GM21717 (cell line): ENCODE data around the gene KLHL11.
"Not testable (repeated sequence)": the region's sequence is repeated elsewhere in the genome, so short reads cannot be mapped to it uniquely, and the experiment has no call there.

Experiments used
- ATAC-seq: cut with Tn5 transposase; IDR thresholded peaks from one replicate; pipeline ENCODE4 v1.9.1; 2021; ENCODE audit warnings: mild to moderate bottlenecking, moderate library complexity; ENCODE audit not compliant: unreplicated experiment

KLHL11 gene

DNA sequence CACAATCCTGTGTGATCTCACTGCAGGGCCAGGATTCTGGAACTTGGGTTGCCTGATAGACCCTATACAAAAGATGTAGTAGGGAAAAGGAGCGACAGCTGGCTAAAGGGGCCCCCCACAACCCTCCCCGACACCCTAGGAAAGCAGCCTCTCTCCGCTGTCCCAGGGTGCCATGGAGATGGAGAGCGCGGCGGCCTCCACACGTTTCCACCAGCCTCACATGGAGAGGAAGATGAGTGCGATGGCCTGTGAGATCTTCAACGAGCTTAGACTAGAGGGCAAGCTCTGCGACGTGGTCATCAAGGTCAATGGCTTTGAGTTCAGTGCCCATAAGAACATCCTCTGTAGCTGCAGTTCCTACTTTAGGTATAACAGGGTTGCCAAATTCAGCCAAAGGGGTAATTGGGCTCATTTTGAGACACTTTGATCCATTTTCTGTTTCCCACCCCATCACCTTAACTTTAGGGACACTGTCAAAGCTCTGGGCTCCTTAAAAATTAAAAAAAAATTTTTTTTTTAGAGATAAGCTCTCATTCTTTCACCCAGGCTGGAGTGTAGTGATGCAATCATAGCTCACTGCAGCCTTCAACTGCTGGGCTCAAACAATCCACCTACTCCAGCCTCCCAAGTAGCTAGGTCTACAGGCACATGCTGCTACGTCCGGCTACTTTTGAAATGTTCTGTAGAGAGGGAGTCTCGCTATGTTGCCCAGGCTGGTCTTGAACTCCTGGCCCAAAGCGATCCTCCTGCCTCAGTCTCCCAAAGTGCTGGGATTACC is 27.3 kb downstream of the KLHL11 start, which contains the start of gene KLHL10:
Gene KLHL10 (plus strand): TSS at position 65 of the 778 bp plus-strand sequence. CDS start 108 bp downstream, at position 173.
- ATAC-seq, result no peak

- ATAC-seq, result no peak
These were observed 28.6 kb downstream of the KLHL11 start for GRCh38 chr17:41836550-41837196.

- ATAC-seq, result no peak
These were observed 29.2 kb downstream of the KLHL11 start, which contains the start of gene NT5C3B for GRCh38 chr17:41835800-41836549. TSS of gene NT5C3B (minus strand) at chr17:41836232. CDS start at chr17:41836193, 39 bp downstream.

GRCh38 chr17:41835214-41835799 is 29.9 kb downstream of the KLHL11 start:
- ATAC-seq, result no peak

- not testable (repeated sequence) for ATAC-seq
These were observed 35.3 kb downstream of the KLHL11 start for GRCh38 chr17:41829961-41830360.

DNA sequence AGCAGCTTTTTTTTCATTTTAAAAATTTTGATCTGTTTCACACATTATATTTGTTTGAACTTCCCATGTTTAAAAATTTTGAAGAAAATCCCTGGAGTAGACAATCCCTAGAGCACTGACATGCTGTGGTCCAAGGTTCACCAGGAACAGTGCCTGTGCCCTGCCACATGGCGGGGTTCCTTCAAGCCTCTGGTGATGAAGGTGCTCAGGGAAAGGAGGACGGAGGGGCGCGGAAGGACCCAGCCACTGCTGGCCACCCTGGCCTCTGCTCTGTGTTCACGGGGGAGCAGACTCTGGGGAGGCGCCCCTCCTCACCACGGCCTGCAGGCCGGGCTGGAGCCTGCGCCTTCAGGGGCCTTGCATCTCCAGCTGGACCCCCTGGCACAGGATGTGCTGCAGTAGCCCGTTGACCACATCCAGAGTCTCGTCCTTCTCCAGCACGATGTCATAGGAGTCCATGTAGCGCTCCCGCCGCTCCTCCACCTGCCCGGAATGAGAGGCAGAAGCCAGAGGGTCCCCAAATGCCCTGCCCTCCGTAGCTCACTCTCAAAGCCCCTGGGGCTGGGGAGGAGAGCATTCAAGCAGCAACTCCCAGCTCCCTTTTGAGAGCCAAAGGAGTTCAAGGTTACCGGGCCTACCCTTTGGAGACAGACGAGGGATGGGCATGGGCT is 39.9 kb downstream of the KLHL11 start:
- no peak for ATAC-seq

DNA sequence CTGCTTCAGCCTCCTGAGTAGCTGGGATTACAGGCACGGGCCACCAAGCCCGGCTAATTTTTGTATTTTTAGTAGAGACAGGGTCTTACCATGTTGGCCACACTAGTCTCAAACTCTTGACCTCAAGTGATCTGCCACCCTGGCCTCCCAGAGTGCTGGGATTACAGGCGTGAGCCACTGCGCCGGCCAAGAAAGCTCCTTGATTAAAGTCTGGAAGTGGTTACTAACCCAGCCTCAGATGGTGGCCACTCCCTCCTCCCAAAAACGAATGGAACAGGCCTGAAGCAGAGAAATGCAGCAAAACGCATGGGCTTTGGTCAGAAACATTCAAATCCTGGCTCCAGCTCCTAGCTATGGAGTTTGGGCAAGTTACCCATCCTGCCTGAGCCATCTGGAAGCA is 41.1 kb downstream of the KLHL11 start:
- ATAC-seq, result no peak

DNA sequence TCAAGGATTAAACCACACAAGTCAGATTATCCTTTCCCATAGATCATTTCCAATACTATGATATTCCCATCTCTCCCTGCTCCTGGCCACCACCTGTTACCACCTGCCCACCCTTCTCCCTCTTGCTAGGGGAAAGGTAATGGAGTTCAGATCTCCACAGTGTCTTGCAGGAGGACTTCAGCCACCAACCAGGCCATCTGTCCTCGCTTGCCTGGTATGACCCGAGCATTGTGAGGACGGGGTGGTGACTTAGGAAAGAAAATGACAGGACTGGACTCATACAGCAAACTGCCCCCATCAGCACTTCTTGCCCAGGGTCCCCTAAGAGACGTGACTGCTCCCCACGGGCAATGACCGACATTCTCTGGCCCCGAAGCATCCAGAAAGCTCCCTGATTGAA is 41.6 kb downstream of the KLHL11 start:
- ATAC-seq, result no peak

DNA sequence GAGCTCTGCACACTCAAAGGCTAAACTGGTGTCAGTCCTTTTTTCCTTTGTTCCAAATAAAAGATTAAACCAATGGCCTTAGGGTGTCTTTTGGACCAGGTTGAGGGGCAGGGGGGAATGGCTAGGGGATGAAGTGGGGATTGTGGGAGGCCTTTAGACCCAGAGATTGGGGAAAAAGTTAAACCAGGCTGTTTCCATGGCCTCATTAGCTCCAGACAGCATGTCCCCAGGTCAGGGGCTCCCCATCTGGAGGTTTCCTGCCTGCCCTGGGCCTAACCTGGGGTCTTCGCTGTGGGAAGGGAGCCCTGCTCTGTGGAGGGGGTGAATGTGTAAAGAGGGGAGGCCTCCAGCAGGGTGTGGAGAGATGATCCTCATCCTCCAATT is 42.1 kb downstream of the KLHL11 start:
- no peak for ATAC-seq

GRCh38 chr17:41822216-41823140 is 42.7 kb downstream of the KLHL11 start:
- no peak for ATAC-seq

DNA sequence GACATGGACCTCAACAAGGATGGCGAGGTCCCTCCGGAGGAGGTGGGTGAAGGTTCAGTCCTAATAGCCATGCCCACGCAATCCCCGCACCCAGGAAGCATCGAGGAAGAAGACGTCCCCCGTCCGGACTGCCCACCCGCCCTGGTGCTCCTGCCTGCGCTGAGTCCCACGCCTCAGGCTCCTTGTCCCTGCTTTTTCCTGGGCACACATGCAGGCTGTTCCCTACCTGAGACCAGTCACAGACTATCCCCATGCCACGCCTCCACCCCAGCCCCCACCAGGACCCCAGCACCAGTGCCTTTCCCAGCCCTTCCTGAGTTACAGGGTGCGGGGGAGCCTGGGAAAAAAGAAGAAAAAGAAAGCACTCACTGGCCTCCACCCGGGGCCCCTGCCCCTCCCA is 43.4 kb downstream of the KLHL11 start:
- no peak for ATAC-seq

GRCh38 chr17:41818024-41818423 is 47.2 kb downstream of the KLHL11 start:
- ATAC-seq, result no peak

GRCh38 chr17:41816637-41817320 is 48.4 kb downstream of the KLHL11 start:
- ATAC-seq, result no peak

DNA sequence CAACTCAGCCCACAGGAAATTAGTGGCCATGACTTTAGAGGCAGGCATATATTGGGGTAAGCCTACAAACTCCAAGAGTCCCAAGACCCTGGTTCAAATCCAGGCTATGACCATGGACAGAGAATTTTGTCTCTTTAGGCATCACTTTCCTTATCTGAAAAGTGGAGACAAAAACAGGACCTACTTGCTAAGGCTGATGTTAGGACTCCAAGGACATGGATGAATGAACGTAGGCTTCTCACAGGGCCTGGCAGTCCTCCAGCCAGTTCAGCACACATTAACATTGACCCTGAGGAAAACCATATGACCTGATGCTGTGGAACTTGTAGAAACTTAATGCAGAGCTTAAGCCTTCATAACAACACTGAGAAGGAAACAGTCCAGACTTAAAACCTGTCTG is 51.0 kb downstream of the KLHL11 start:
- ATAC-seq, result no peak

GRCh38 chr17:41813699-41814124 is 51.5 kb downstream of the KLHL11 start:
- no peak for ATAC-seq

DNA sequence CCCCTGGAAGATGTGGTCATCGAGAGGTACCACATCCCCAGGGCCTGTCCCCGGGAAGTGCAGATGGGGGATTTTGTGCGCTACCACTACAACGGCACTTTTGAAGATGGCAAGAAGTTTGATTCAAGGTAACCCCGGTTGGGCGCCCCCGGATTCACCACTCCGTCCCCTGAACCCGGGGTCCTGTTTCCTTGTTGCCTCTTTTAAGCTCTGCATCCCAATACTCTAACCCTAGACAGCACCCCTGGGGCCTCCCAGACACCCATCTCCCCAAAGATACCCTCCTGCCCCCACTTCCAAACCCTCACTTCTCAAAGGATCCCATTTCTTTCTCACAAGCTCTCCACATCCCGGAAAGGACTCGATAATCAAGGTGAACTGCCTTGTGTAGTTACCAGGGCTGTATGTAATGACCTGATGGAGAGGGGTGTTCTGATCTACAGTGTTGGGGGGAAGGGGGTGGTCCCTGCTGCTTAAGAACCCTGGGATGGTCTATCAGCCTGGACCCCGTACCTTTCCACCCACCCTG is 52.0 kb downstream of the KLHL11 start:
- ATAC-seq, result no peak

DNA sequence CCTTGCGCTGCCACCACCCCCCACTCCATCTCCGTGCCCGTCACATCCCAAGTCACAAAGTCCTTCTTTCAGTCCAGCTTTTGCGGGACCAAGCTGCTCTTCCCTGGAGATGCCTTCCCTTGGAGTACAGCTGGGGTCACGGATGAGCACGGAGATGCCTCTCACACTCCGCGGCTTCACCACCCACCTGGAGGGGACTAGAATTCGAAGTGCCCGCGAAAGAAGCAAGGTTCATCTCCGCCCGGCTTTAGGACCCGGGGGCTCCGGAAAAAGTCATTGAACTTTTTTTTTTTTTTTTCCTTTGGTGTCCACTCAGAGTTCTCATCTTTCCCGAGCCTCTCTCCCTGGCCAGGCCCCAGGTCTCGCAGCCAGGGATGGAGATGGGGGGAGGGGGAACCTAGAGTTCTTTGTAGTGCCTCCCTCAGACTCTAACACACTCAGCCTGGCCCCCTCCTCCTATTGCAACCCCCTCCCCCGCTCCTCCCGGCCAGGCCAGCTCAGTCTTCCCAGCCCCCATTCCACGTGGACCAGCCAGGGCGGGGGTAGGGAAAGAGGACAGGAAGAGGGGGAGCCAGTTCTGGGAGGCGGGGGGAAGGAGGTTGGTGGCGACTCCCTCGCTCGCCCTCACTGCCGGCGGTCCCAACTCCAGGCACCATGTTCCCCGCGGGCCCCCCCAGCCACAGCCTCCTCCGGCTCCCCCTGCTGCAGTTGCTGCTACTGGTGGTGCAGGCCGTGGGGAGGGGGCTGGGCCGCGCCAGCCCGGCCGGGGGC is 52.7 kb downstream of the KLHL11 start, which contains the start of gene FKBP10:
Gene FKBP10 (plus strand): TSS at position 624 of the 771 bp plus-strand sequence. CDS start 31 bp downstream, at position 655.
- no peak for ATAC-seq
